ENCODE data around the gene ARL11.

The ARL11 gene

GRCh38 chr13:49649963-49650312 is 21.6 kb downstream of the ARL11 start:
- DNase-seq: no peak

- DNase-seq: no peak
Measured at GRCh38 chr13:49651570-49652354, 23.5 kb downstream of the ARL11 start.

- peak; percentile 60 for DNase-seq
Measured at GRCh38 chr13:49652355-49653305, 24.3 kb downstream of the ARL11 start.

GRCh38 chr13:49653478-49653877 is 25.2 kb downstream of the ARL11 start:
- no peak for DNase-seq

GRCh38 chr13:49654011-49654410 is 25.7 kb downstream of the ARL11 start:
- no peak for DNase-seq

- no peak for DNase-seq
Measured at GRCh38 chr13:49655906-49656305, 27.6 kb downstream of the ARL11 start.

GRCh38 chr13:49657241-49657641 is 28.9 kb downstream of the ARL11 start:
- no peak for DNase-seq

GRCh38 chr13:49664606-49665005 is 36.3 kb downstream of the ARL11 start:
- DNase-seq: no peak

GRCh38 chr13:49667773-49668172 is 39.5 kb downstream of the ARL11 start:
- DNase-seq: no peak

- peak; percentile 65 for DNase-seq
Measured at GRCh38 chr13:49669735-49670309, 41.5 kb downstream of the ARL11 start.

GRCh38 chr13:49670828-49671227 is 42.5 kb downstream of the ARL11 start:
- DNase-seq: no peak

GRCh38 chr13:49676581-49677298 is 48.4 kb downstream of the ARL11 start:
- no peak for DNase-seq

- no peak for DNase-seq
Measured at GRCh38 chr13:49678191-49678914, 50.0 kb downstream of the ARL11 start.

GRCh38 chr13:49679246-49679645 is 50.9 kb downstream of the ARL11 start:
- DNase-seq: no peak

GRCh38 chr13:49681842-49682435 is 53.6 kb downstream of the ARL11 start:
- no peak for DNase-seq
